Putamen (tissue), 1 donor: ENCODE data around the gene SLC7A1.

Experiments
- DNase-seq: peaks from one replicate; pipeline ENCODE4 v3.0.0-alpha.2; 2016; ENCODE audit warnings: low spot score

The SLC7A1 gene

GRCh38 chr13:29487466-29488454 lies 107.7 kb downstream of the SLC7A1 start:
- DNase-seq: no peak

GRCh38 chr13:29486551-29486950 lies 108.9 kb downstream of the SLC7A1 start:
- no peak for DNase-seq

GRCh38 chr13:29484796-29485195 lies 110.7 kb downstream of the SLC7A1 start:
- DNase-seq: no peak

- no peak for DNase-seq
These were observed 111.3 kb downstream of the SLC7A1 start for GRCh38 chr13:29484236-29484635.

- no peak for DNase-seq
These were observed 111.9 kb downstream of the SLC7A1 start for GRCh38 chr13:29483623-29484022.

GRCh38 chr13:29483211-29483610 lies 112.3 kb downstream of the SLC7A1 start:
- no peak for DNase-seq

GRCh38 chr13:29482504-29482903 lies 113.0 kb downstream of the SLC7A1 start:
- DNase-seq: no peak

- no peak for DNase-seq
These were observed 113.9 kb downstream of the SLC7A1 start for GRCh38 chr13:29481603-29482002.

- no peak for DNase-seq
These were observed 114.5 kb downstream of the SLC7A1 start for GRCh38 chr13:29480893-29481525.

- DNase-seq: no peak
These were observed 115.6 kb downstream of the SLC7A1 start for GRCh38 chr13:29479716-29480492.

- no peak for DNase-seq
These were observed 119.4 kb downstream of the SLC7A1 start for GRCh38 chr13:29476046-29476445.

GRCh38 chr13:29474991-29475390 lies 120.5 kb downstream of the SLC7A1 start:
- no peak for DNase-seq

- DNase-seq: no peak
These were observed 122.3 kb downstream of the SLC7A1 start for GRCh38 chr13:29473166-29473565.

- DNase-seq: no peak
These were observed 123.0 kb downstream of the SLC7A1 start for GRCh38 chr13:29472332-29472961.

- DNase-seq: no peak
These were observed 123.9 kb downstream of the SLC7A1 start for GRCh38 chr13:29471551-29471950.

- DNase-seq: no peak
These were observed 129.7 kb downstream of the SLC7A1 start for GRCh38 chr13:29465741-29466293.

GRCh38 chr13:29464105-29464679 lies 131.3 kb downstream of the SLC7A1 start:
- no peak for DNase-seq

- no peak for DNase-seq
These were observed 135.6 kb downstream of the SLC7A1 start for GRCh38 chr13:29459813-29460355.
